ENCODE results near the gene MED25. TPM values are rescaled to one million over a fixed set of nuclear protein-coding genes. Genes with fewer than 3 reads are reported as not detected.

Gene MED25
- polyA plus RNA-seq, 2 of the 4 experiments (the other 2 are of a cell fraction) = 20.4 to 40.1 TPM

DNA sequence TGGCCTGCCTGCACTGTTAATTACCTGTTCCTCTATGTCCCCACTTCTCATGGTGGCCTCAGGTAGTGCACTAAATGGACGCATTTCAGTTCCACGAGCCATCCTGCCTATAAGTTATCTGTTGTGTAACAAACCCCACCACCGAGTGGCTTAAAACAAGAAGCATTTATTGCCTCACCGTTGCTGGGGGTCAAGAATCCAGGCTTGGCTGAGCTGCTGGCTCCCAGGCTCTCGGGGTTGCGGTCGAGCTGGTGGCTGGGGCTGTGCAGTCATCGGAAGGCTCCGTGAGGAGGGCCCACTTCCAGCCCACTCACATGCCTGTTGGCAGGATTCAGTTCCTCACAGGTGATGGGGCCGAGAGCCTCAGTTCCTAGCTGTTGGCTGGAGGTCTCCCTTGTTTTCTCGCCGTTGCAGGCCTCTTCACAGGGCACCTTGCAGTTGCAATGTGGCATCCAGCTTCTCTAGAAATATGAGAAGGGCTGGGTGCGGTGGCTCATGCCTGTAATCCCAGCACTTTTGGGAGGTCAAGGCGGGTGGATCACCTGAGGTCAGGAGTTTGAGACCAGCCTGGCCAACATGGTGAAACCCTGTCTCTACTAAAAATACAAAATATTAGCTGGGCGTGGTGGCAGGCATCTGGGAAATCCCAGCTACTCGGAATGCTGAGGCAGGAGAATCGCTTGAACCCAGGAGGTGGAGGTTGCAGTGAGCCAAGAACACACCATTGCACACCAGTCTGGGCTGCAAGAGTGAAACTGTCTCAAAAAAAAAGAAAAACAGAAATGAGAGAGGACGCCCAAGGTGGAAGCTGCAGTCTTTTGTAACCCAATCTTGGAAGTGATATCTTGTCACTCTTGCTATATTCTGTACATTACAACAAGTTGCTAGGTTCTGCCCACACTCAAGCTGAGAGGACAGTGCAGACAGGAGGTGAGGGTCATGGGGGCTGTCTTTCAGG lies 26.3 kb downstream of the MED25 start:
- POLR2A ChIA-PET = no interaction called here

DNA sequence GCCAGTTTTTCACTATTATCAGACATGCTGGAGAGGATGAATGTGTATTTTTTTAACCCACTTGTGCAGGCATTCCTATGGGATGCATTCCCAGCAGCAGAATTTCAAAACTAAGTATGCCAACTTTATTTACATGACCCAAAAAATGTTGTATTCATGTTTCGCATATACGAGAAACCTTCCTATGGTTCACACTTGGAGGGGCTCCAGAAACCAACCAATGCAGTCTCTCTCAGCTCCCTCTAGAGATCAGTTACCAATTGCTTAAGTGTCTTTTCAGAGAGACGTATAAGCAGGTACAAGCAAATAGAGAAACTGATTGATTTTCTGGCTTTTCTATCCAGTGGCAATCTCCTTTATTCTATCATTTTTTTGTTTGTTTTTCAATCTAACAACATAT lies 27.3 kb downstream of the MED25 start:
- Histone ChIP-seq H3K4me2 (no peak overlapping the region), H3K9me3 (no peaks in the 10 kb centered on the region), H3K27ac (no peak overlapping the region), H3K4me3 (no peak overlapping the region), H3K4me1 (peaks cover 4% of the 10 kb centered on the region; the same call in 1 of the 3 replicates)
- DNase-seq (ENCODE audit: low read depth in 1 of 2, low spot score in 1 of 2) (no peak), FAIRE-seq (no peak), ATAC-seq (no peak)
- no peak for TF ChIP-seq ZC3H11A (IDR thresholded peaks at IDR 0.05)
- no peak for TF ChIP-seq ZNF302 (CRISPR knock-in tag; IDR thresholded peaks at IDR 0.05)
- TF ChIP-seq, protein P1, sequence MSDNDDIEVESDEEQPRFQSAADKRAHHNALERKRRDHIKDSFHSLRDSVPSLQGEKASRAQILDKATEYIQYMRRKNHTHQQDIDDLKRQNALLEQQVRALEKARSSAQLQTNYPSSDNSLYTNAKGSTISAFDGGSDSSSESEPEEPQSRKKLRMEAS (IDR thresholded peaks at IDR 0.05) = no peak
- no peak for TF ChIP-seq ZSCAN20 (CRISPR knock-in tag; IDR thresholded peaks at IDR 0.05)
- TF ChIP-seq FOSL2 (IDR thresholded peaks at IDR 0.05) = no peak
- no peak for TF ChIP-seq FOSL2 (CRISPR knock-in tag; IDR thresholded peaks at IDR 0.05)
- TF ChIP-seq NFE2L2 (conservative IDR thresholded peaks at IDR 0.05; ENCODE audit: low read length) = no peak
- TF ChIP-seq POLR2A (IDR thresholded peaks at IDR 0.05; ENCODE audit: low read length) = no peak
- TF ChIP-seq TFCP2L1 (CRISPR knock-in tag; IDR thresholded peaks at IDR 0.05) = no peak
- TF ChIP-seq FOSB (CRISPR knock-in tag; IDR thresholded peaks at IDR 0.05) = no peak
- no peak for TF ChIP-seq KDM1A (IDR thresholded peaks at IDR 0.05; ENCODE audit: low read depth)
- no peak for TF ChIP-seq KDM5A (IDR thresholded peaks at IDR 0.05)
- TF ChIP-seq PHF8 (IDR thresholded peaks at IDR 0.05; ENCODE audit: borderline replicate concordance, low read depth) = no peak
- TF ChIP-seq, protein P2, sequence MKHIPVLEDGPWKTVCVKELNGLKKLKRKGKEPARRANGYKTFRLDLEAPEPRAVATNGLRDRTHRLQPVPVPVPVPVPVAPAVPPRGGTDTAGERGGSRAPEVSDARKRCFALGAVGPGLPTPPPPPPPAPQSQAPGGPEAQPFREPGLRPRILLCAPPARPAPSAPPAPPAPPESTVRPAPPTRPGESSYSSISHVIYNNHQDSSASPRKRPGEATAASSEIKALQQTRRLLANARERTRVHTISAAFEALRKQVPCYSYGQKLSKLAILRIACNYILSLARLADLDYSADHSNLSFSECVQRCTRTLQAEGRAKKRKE (CRISPR knock-in tag; IDR thresholded peaks at IDR 0.05; ENCODE audit: low read depth) = no peak
- TF ChIP-seq NR3C1 (IDR thresholded peaks at IDR 0.05) = no peak
- TF ChIP-seq HDAC2 (IDR thresholded peaks at IDR 0.05) = no peak
- no peak for TF ChIP-seq CEBPB (IDR thresholded peaks at IDR 0.05)
- TF ChIP-seq, protein P3, sequence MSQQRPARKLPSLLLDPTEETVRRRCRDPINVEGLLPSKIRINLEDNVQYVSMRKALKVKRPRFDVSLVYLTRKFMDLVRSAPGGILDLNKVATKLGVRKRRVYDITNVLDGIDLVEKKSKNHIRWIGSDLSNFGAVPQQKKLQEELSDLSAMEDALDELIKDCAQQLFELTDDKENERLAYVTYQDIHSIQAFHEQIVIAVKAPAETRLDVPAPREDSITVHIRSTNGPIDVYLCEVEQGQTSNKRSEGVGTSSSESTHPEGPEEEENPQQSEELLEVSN (IDR thresholded peaks at IDR 0.05; ENCODE audit: borderline replicate concordance, low read depth) = no peak
- WGBS (ENCODE audit: missing lambda C conversion rate) = 73% methylated on average over 3 of the region's 3 CpGs
- POLR2A ChIA-PET = no interaction called here
- CTCF ChIA-PET = interaction anchor here (0.8 to 3.2 kb wide), 5 partner anchors 9 to 164 kb away, joined by 3 to 7 read pairs (median 4); no protein-coding TSS in a partner anchor

More for the DNA sequence above, 26.3 kb downstream of the MED25 start:
- Histone ChIP-seq H3K4me2 (no peak overlapping the region), H3K4me1 (no peaks in the 10 kb centered on the region), H3K27ac (no peak overlapping the region), H3K4me3 (no peak overlapping the region), H3K9me3 (no peaks in the 10 kb centered on the region)
- CTCF ChIA-PET = interaction anchor here (0.8 to 3.2 kb wide), 8 partner anchors 8 to 172 kb away, joined by 3 to 7 read pairs (median 3); no protein-coding TSS in a partner anchor
- DNase-seq (ENCODE audit: low read depth in 1 of 2, low spot score in 1 of 2) = no peak
- FAIRE-seq = no peak
- 84% methylated on average over 13 of the region's 18 CpGs for WGBS (ENCODE audit: missing lambda C conversion rate)
- no peak for ATAC-seq
- TF ChIP-seq ZFP36 (IDR thresholded peaks at IDR 0.05; ENCODE audit: borderline replicate concordance, partially characterized antibody) (no peak), KDM5A (IDR thresholded peaks at IDR 0.05) (no peak), NR3C1 (IDR thresholded peaks at IDR 0.05) (no peak)

DNA sequence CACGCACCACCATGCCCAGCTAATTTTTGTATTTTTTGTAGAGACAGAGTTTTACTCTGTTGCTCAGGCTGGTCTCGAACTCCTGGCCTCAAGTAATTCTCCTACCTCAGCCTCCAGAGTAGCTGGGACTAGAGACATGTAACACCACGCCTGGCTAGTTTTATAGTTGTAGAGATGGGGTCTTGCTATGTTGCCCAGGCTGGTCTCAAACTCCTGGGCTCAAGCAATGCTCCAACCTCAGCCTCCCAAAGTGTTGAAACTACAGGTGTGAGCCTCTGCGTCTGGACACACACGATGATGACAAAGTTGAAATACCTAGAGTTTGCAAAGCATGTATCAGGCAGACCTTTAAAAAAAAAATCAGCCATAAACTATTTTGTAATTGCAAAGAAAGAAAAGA lies 28.3 kb downstream of the MED25 start:
- DNase-seq (ENCODE audit: low read depth in 1 of 2, low spot score in 1 of 2) (no peak), ATAC-seq (no peak), FAIRE-seq (no peak)
- ChIA-PET POLR2A (no interaction called here), CTCF (interaction anchor here (1.1 to 1.7 kb wide), 4 partner anchors 9 to 161 kb away, joined by 3 to 4 read pairs (median 4); no protein-coding TSS in a partner anchor)
- no peaks in the 10 kb centered on the region for H3K9me3 ChIP-seq
- no peak overlapping the region for H3K27ac ChIP-seq
- 66% methylated on average over 5 of the region's 5 CpGs for WGBS (ENCODE audit: missing lambda C conversion rate)
- H3K4me1 ChIP-seq = peaks cover 4% of the 10 kb centered on the region; the same call in 1 of the 3 replicates
- H3K4me3 ChIP-seq = no peak overlapping the region
- H3K4me2 ChIP-seq = no peak overlapping the region
- TF ChIP-seq, protein P4, sequence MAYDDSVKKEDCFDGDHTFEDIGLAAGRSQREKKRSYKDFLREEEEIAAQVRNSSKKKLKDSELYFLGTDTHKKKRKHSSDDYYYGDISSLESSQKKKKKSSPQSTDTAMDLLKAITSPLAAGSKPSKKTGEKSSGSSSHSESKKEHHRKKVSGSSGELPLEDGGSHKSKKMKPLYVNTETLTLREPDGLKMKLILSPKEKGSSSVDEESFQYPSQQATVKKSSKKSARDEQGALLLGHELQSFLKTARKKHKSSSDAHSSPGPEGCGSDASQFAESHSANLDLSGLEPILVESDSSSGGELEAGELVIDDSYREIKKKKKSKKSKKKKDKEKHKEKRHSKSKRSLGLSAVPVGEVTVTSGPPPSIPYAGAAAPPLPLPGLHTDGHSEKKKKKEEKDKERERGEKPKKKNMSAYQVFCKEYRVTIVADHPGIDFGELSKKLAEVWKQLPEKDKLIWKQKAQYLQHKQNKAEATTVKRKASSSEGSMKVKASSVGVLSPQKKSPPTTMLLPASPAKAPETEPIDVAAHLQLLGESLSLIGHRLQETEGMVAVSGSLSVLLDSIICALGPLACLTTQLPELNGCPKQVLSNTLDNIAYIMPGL (CRISPR knock-in tag; IDR thresholded peaks at IDR 0.05; ENCODE audit: borderline replicate concordance) = no peak
- TF ChIP-seq, protein P5, sequence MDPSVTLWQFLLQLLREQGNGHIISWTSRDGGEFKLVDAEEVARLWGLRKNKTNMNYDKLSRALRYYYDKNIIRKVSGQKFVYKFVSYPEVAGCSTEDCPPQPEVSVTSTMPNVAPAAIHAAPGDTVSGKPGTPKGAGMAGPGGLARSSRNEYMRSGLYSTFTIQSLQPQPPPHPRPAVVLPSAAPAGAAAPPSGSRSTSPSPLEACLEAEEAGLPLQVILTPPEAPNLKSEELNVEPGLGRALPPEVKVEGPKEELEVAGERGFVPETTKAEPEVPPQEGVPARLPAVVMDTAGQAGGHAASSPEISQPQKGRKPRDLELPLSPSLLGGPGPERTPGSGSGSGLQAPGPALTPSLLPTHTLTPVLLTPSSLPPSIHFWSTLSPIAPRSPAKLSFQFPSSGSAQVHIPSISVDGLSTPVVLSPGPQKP (IDR thresholded peaks at IDR 0.05; ENCODE audit: low read depth, low read length) = no peak
- no peak for TF ChIP-seq CBX8 (IDR thresholded peaks at IDR 0.05)
- no peak for TF ChIP-seq EP300 (IDR thresholded peaks at IDR 0.05)
- TF ChIP-seq JUN (IDR thresholded peaks at IDR 0.05) = no peak
- TF ChIP-seq HOXB5 (CRISPR knock-in tag; IDR thresholded peaks at IDR 0.05) = no peak
- no peak for TF ChIP-seq FOSL2 (IDR thresholded peaks at IDR 0.05)
- no peak for TF ChIP-seq FOSL2 (CRISPR knock-in tag; IDR thresholded peaks at IDR 0.05)
- TF ChIP-seq GATA3 (IDR thresholded peaks at IDR 0.05; ENCODE audit: borderline replicate concordance) = no peak
- no peak for TF ChIP-seq BHLHE40 (IDR thresholded peaks at IDR 0.05; ENCODE audit: low read depth, low read length)
- TF ChIP-seq, protein P6, sequence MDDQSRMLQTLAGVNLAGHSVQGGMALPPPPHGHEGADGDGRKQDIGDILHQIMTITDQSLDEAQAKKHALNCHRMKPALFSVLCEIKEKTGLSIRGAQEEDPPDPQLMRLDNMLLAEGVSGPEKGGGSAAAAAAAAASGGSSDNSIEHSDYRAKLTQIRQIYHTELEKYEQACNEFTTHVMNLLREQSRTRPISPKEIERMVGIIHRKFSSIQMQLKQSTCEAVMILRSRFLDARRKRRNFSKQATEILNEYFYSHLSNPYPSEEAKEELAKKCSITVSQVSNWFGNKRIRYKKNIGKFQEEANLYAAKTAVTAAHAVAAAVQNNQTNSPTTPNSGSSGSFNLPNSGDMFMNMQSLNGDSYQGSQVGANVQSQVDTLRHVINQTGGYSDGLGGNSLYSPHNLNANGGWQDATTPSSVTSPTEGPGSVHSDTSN (IDR thresholded peaks at IDR 0.05) = no peak
- no peak for TF ChIP-seq RNF2 (IDR thresholded peaks at IDR 0.05; ENCODE audit: borderline replicate concordance, low read depth)
- no peak for TF ChIP-seq ZNF302 (CRISPR knock-in tag; IDR thresholded peaks at IDR 0.05)

All from A549 (cell line).